AG10803 (cell line): Measurements from ENCODE around the gene ARPC2.

Experiments used
- DNase-seq: peaks from one replicate; pipeline ENCODE4 v3.0.0; 2010; ENCODE audit warnings: low read depth
- H3K4me3 ChIP-seq: 2 replicates; pipeline ENCODE4 v1.5.1; 2011; ENCODE audit warnings: mild to moderate bottlenecking, low read length, control low read depth
- TF ChIP-seq, protein P1 (sequence below): conservative IDR thresholded peaks from 2 replicates; pipeline ENCODE4 v1.5.1; 2011; ENCODE audit warnings: mild to moderate bottlenecking, low read length, control low read depth, inconsistent platforms

The ARPC2 gene

DNA sequence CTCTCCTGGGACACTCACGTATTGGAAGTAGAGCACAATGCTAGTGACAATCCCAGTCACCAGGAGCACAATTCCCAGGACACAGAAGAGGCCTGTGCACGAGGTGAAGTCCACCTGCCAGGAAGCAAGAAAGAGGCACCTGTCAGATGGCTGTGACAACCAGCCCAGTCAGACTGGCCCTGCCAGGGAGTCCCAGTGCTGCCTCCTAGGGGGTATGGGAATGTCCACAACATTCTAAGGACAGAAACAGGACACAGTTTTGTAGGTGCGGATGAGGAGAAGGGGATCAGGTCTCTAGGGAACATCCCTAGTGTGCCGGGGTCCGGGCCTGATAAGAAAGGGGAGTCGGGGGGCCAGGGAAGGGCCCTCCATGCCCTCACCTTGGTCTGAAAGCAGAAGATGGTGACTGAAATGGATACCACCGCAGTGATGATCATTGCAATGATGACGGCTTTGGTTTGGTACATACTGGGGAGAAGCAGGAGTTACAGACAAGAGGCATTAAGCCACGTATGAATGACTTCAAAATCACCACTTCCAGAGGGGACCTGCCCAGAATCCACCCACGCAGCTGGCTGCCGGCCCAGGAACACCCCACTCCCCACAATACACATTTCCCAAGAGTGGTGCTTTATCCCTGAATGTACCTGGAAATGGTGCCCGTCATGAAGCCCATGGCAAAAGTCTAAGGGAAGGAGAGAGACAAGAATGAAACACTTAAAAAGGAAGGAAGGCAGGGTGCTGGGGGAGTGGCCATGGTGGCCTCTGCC lies 60.2 kb downstream of the ARPC2 start:
- H3K4me3 ChIP-seq: no peak overlapping the region
- DNase-seq: no peak
- TF ChIP-seq, protein P1, sequence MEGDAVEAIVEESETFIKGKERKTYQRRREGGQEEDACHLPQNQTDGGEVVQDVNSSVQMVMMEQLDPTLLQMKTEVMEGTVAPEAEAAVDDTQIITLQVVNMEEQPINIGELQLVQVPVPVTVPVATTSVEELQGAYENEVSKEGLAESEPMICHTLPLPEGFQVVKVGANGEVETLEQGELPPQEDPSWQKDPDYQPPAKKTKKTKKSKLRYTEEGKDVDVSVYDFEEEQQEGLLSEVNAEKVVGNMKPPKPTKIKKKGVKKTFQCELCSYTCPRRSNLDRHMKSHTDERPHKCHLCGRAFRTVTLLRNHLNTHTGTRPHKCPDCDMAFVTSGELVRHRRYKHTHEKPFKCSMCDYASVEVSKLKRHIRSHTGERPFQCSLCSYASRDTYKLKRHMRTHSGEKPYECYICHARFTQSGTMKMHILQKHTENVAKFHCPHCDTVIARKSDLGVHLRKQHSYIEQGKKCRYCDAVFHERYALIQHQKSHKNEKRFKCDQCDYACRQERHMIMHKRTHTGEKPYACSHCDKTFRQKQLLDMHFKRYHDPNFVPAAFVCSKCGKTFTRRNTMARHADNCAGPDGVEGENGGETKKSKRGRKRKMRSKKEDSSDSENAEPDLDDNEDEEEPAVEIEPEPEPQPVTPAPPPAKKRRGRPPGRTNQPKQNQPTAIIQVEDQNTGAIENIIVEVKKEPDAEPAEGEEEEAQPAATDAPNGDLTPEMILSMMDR: no peak

DNA sequence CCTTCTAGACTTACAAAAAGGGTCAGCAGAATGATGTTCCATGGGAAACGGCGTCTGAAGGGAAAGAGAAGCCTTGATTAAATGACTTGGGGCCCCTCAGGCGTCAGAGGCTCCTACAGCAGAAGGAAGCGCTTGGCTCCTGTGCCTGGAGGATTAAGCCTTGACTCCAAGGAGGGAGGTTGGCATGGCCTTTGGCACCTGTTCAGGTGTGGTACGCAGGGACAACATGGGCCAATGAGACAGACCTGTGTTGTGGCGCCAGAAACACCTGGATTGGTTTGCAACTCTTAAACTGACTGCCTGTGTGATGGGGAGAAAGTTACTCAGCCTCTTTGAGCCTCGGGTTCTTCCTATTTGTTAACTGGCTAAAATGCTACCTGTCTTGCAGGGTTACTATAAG lies 60.9 kb downstream of the ARPC2 start:
- no peak overlapping the region for H3K4me3 ChIP-seq
- no peak for DNase-seq
- TF ChIP-seq, protein P1: no peak

DNA sequence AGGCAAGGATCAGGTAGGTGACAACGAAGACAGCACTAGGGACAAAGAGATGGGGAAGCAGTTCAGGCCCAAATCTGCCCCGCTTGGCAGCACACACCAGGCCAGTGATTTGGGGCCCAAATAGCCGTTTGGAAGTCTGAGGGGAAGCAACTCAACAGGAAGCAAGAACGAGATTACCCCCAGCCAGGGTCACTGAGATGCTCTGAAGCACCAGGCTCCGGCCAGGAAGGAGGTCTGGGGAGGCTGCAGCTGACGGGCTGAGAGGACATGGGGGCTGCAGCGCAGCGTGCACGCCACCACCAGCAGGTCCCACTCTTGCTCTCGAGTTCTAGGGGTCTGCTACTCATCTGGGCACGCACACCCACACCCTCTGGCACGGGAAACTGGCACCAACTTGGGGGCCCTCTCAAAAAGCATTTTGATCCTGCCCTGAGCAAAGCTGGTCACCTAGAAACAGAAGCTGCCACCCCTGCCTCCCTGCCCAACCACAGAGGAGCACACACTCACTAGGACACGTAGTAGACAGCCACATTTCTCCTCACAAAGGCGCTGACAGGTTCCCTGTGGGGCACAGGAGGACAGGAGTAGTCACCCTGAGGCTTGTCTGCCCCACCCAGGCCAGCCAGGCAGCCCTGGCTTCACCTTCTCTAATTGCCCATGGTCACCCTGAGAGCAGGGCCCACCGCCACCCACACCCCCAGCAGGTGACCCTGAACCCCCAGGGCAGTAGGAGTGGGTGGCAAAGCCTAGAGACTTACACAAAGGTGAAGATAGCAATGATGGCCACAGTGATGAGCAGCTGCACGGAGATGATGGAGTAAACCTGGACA lies 61.8 kb downstream of the ARPC2 start:
- no peak overlapping the region for H3K4me3 ChIP-seq
- no peak for DNase-seq
- TF ChIP-seq, protein P1: no peak

DNA sequence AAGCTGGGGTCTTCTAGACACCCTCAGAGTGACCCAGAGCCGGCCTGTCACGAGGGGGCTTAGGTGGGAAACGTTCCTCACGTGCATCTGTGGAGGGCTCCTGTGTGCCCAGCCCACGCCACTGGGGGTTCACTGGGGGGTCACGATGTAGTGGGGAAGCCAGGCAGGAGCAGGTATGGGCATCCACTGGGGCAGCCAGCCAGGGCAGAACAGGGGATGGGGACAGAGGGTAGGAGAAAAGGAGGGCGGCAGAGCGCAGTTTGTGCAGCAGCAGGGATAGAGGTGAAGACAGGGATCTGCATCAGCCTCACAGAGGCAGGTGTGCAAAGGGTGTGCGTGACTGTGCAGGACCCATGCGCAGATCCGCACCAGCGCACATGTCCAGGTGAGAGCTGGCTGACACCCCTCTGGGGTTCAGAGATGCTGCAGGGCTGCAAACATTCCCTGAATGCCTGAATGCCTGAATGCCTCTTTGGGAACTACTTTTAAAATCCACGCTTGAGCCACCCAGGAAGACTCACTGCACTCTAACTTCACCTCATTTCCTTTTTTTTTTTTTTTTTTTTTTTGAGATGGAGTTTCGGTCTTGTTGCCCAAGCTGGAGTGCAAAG lies 63.4 kb downstream of the ARPC2 start:
- H3K4me3 ChIP-seq: no peak overlapping the region
- TF ChIP-seq, protein P1: no peak
- no peak for DNase-seq

DNA sequence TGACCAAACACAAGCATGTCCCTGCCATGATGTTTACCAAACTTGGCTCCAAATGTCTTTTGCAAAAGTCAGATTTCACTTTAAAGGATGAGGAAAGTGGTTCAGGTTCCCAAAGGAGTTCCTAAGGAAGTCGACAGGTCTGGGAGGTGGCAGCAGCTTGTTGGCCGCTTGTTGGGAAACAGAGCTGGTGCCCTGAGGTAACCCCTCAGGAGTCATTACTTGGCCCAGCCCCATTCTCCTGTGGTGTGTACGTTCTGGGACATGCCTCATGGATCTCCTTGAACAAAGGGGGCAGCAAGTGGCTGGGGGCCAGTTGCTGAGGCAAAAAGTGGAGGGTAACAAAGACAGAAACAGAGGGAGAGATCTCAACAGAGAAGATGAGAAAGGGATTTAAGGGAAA lies 64.5 kb downstream of the ARPC2 start:
- no peak for DNase-seq
- no peak overlapping the region for H3K4me3 ChIP-seq
- TF ChIP-seq, protein P1: no peak

DNA sequence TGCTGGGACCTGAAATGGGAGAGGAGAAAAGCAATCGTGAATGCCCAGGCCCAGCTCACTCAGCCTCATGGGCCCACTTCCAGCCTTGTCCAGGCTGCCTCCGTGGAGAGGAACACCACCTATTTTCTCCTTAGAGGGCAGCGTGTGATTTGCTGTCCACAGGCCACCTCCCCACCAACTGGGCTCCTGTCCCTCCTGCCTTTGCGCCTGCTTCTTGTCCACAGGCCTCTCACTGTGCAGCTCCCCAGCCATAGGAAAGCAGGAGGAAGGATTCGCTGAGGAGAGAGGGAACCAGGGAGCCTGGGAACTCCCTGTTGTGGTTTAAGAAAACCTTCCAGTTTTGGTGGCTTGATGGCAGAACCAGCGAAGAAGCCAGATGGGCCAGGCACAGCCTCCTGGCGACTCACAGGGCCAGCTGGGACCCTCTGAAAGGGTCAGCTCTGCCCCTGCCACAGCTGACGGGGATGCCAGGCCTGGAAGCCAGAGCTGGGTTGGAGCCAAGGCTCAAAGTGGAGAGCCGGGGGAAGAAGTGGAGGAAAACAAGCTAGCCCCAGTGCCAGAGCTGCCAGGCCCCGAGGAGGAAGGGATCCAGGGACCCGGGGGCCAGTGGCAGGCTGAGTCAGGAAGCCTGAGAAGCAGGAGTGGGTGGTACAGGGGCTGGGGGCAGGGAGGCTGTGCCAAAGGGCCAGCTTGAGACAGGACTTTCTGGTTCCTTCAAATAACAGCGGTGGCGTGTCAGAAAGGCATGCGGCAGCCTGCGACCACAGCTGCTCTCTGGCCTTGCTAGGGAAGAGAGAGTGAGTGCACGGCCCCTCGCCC lies 65.4 kb downstream of the ARPC2 start:
- TF ChIP-seq, protein P1: no peak
- peak; percentile 62 for DNase-seq

More for the DNA sequence above, 65.4 kb downstream of the ARPC2 start:
- H3K4me3 ChIP-seq: no peak overlapping the region
